A549 (cell line): Measurements from ENCODE around the gene TRIO. TPM values are rescaled to one million over a fixed set of nuclear protein-coding genes. Genes with fewer than 3 reads are reported as not detected.

ENCODE experiments used
- ATAC-seq, 2 experiments: fragments of 200-7000 bp in 1 of 2; fragments of >200 bp in 1 of 2; cut with Nextera tagmentation in 1 of 2; cut with Tn5 transposase in 1 of 2; 3 replicates each; pipeline versions ENCODE4 v1.8.0 to v1.9.1; 2018 to 2020; ENCODE audit warnings: mild to moderate bottlenecking in 1 of 2, moderate library complexity in 1 of 2
- CTCF ChIA-PET: fragments of 300-600 bp; sonication (Branson Sonifier 250); formaldehyde crosslinking; extraction: SDS; loops from one replicate; lab custom pipeline; 2021; ENCODE audit warnings: antibody characterized with exemption, inconsistent platforms; lab: Yijun Ruan, JAX
- POLR2A ChIA-PET: fragments of 350-600 bp; formaldehyde crosslinking; extraction: SDS; loops from one replicate; lab custom pipeline; 2021; ENCODE audit warnings: antibody characterized with exemption, inconsistent platforms; lab: Yijun Ruan, JAX
- DNase-seq, 2 experiments: peaks; one replicate each; pipeline versions ENCODE4 v3.0.0 to v3.0.0-alpha.2; 2011 to 2016; ENCODE audit warnings: low read depth in 1 of 2, low spot score in 1 of 2
- FAIRE-seq: peaks from 2 replicates; lab custom pipeline; 2011; peaks lifted over from hg19 to GRCh38; lab: Jason Lieb, UNC
- H3K27ac ChIP-seq, 2 experiments: fragments of >200 bp; sonication (Bioruptor Twin); formaldehyde crosslinking; 3 replicates each; pipeline ENCODE4 v1.5.1; 2016 to 2017
- H3K4me1 ChIP-seq: fragments of >200 bp; sonication (Bioruptor Twin); formaldehyde crosslinking; 3 replicates; pipeline ENCODE4 v1.6.1; 2016
- H3K4me2 ChIP-seq: fragments of >200 bp; sonication (Bioruptor Twin); formaldehyde crosslinking; 3 replicates; pipeline ENCODE4 v1.6.1; 2016
- H3K4me3 ChIP-seq: fragments of >200 bp; sonication (Bioruptor Twin); formaldehyde crosslinking; 3 replicates; pipeline ENCODE4 v1.5.1; 2016
- H3K9me3 ChIP-seq: fragments of >200 bp; sonication (Bioruptor Twin); formaldehyde crosslinking; 3 replicates; pipeline ENCODE4 v1.6.1; 2016
- BHLHE40 ChIP-seq: IDR thresholded peaks from 2 replicates; pipeline ENCODE4 v1.6.1; 2012; ENCODE audit warnings: low read depth, low read length, inconsistent platforms
- CBX2 ChIP-seq: fragments of 200-600 bp; sonication (generic); IDR thresholded peaks from 2 replicates; pipeline ENCODE4 v1.6.1; 2016; ENCODE audit warnings: low read depth, mild to moderate bottlenecking, borderline replicate concordance
- CBX8 ChIP-seq: fragments of 200-600 bp; sonication (generic); IDR thresholded peaks from 2 replicates; pipeline ENCODE4 v1.6.1; 2016
- CHD4 ChIP-seq: fragments of 200-600 bp; sonication (generic); IDR thresholded peaks from 2 replicates; pipeline ENCODE4 v1.6.1; 2016; ENCODE audit warnings: antibody characterized with exemption, mild to moderate bottlenecking, borderline replicate concordance
- ELK1 ChIP-seq: fragments of 150-350 bp; IDR thresholded peaks from 2 replicates; pipeline ENCODE4 v1.6.1; 2014; ENCODE audit warnings: low read depth, mild to moderate bottlenecking, low read length
- ESRRA ChIP-seq: fragments of 150-350 bp; IDR thresholded peaks from 2 replicates; pipeline ENCODE4 v1.6.1; 2014; ENCODE audit warnings: mild to moderate bottlenecking, low read length, borderline replicate concordance
- GATA3 ChIP-seq: IDR thresholded peaks from 2 replicates; pipeline ENCODE4 v1.6.1; 2012; ENCODE audit warnings: borderline replicate concordance
- HEYL ChIP-seq: fragments of 250-450 bp; sonication (Bioruptor Pico); IDR thresholded peaks from 2 replicates; pipeline ENCODE4 v1.8.0; 2021; ENCODE audit warnings: mild to moderate bottlenecking, moderate library complexity
- JUNB ChIP-seq: fragments of >200 bp; sonication (Bioruptor Twin); formaldehyde crosslinking; IDR thresholded peaks from 2 replicates; pipeline ENCODE4 v1.6.1; 2016
- KDM5A ChIP-seq: fragments of 200-600 bp; sonication (generic); IDR thresholded peaks from 2 replicates; pipeline ENCODE4 v1.6.1; 2016; ENCODE audit warnings: antibody characterized with exemption, mild to moderate bottlenecking
- MYC ChIP-seq: IDR thresholded peaks from 2 replicates; pipeline ENCODE4 v1.6.1; 2012; ENCODE audit warnings: mild to moderate bottlenecking, inconsistent platforms, low read length, improper control_type of control experiment, borderline replicate concordance
- POLR2AphosphoS2 ChIP-seq: conservative IDR thresholded peaks from 2 replicates; pipeline ENCODE4 v1.6.1; 2012; ENCODE audit warnings: low read length, improper control_type of control experiment, inconsistent platforms
- RAD21 ChIP-seq, 2 experiments: fragments of >200 bp in 1 of 2; sonication (Bioruptor Twin) in 1 of 2; formaldehyde crosslinking in 1 of 2; IDR thresholded peaks in 1 of 2; conservative IDR thresholded peaks in 1 of 2; 2 replicates in 1 of 2; 3 replicates in 1 of 2; pipeline ENCODE4 v1.6.1; 2012 to 2018; ENCODE audit warnings: inconsistent platforms in 1 of 2
- RCOR1 ChIP-seq: fragments of 150-350 bp; IDR thresholded peaks from 2 replicates; pipeline ENCODE4 v1.6.1; 2014; ENCODE audit warnings: antibody characterized with exemption, low read length, low read depth
- RFX5 ChIP-seq: fragments of 450-650 bp; IDR thresholded peaks from 2 replicates; pipeline ENCODE4 v1.7.1; 2014; ENCODE audit warnings: antibody characterized with exemption, mild to moderate bottlenecking, moderate library complexity
- TFCP2L1 ChIP-seq: fragments of 250-450 bp; sonication (Bioruptor Pico); IDR thresholded peaks from 2 replicates; pipeline ENCODE4 v1.5.0; 2021; ENCODE audit warnings: mild to moderate bottlenecking
- TP53 ChIP-seq: fragments of 250-450 bp; sonication (Bioruptor Pico); IDR thresholded peaks from 2 replicates; pipeline ENCODE4 v1.5.0; 2021; ENCODE audit warnings: mild to moderate bottlenecking, moderate library complexity
- WGBS: methylation state at CpG from one replicate; pipeline ENCODE4 v1.1.6; 2017; ENCODE audit errors: missing lambda C conversion rate; 5-methylcytosine and 5-hydroxymethylcytosine counted together
- polyA plus RNA-seq, 4 experiments: library from polyadenylated mRNA; depleted of rRNA in 3 of 4; stranded (reverse); fragments of >200 nt; fragmentation: RNase III in 1 of 4; extraction: RNeasy Plus Mini Kit Qiagen cat#74134 plus additional on column Dnase treatment in 1 of 4; gene quantifications; 2 replicates in 3 of 4; 3 replicates in 1 of 4; pipeline ENCODE4 v1.2.3, GENCODE V29; 2011 to 2017
- TF ChIP-seq, protein P1 (sequence below): fragments of 200-600 bp; sonication (generic); IDR thresholded peaks from 2 replicates; pipeline ENCODE4 v1.6.1; 2016; ENCODE audit warnings: antibody characterized with exemption, mild to moderate bottlenecking, moderate library complexity
- TF ChIP-seq, protein P2 (sequence below): IDR thresholded peaks from 2 replicates; pipeline ENCODE4 v1.6.1; 2012

Gene TRIO
- polyA plus RNA-seq, 2 of the 4 experiments (the other 2 are of a cell fraction): 47.5 to 79.0 TPM

GRCh38 chr5:14447958-14448911, 305.1 kb downstream of the TRIO start (continued):
- TF ChIP-seq, protein P1, sequence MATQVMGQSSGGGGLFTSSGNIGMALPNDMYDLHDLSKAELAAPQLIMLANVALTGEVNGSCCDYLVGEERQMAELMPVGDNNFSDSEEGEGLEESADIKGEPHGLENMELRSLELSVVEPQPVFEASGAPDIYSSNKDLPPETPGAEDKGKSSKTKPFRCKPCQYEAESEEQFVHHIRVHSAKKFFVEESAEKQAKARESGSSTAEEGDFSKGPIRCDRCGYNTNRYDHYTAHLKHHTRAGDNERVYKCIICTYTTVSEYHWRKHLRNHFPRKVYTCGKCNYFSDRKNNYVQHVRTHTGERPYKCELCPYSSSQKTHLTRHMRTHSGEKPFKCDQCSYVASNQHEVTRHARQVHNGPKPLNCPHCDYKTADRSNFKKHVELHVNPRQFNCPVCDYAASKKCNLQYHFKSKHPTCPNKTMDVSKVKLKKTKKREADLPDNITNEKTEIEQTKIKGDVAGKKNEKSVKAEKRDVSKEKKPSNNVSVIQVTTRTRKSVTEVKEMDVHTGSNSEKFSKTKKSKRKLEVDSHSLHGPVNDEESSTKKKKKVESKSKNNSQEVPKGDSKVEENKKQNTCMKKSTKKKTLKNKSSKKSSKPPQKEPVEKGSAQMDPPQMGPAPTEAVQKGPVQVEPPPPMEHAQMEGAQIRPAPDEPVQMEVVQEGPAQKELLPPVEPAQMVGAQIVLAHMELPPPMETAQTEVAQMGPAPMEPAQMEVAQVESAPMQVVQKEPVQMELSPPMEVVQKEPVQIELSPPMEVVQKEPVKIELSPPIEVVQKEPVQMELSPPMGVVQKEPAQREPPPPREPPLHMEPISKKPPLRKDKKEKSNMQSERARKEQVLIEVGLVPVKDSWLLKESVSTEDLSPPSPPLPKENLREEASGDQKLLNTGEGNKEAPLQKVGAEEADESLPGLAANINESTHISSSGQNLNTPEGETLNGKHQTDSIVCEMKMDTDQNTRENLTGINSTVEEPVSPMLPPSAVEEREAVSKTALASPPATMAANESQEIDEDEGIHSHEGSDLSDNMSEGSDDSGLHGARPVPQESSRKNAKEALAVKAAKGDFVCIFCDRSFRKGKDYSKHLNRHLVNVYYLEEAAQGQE: no peak
- no peak for TF ChIP-seq GATA3
- TF ChIP-seq, protein P2, sequence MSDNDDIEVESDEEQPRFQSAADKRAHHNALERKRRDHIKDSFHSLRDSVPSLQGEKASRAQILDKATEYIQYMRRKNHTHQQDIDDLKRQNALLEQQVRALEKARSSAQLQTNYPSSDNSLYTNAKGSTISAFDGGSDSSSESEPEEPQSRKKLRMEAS: no peak
- no peak for TF ChIP-seq BHLHE40
- no peak for TF ChIP-seq ELK1

- ATAC-seq: peak in 1 of 2 experiments; percentile 48; a peak in 2 of 6 replicates
- FAIRE-seq: no peak
- H3K4me1 ChIP-seq: peaks cover 10% of the 10 kb centered on the region; the same call in 2 of the 3 replicates
- no peak overlapping the region for H3K4me2 ChIP-seq
- no peak for DNase-seq
- TF ChIP-seq CHD4 (no peak), RFX5 (no peak), JUNB (no peak), RCOR1 (no peak), RAD21 (conservative IDR thresholded peaks at IDR 0.05 in 1 of 2, IDR thresholded peaks at IDR 0.05 in 1 of 2) (no peak), KDM5A (no peak), MYC (no peak), HEYL (CRISPR knock-in tag) (no peak), CBX2 (no peak), ESRRA (no peak), CBX8 (no peak), TFCP2L1 (CRISPR knock-in tag) (no peak), POLR2AphosphoS2 (no peak), GATA3 (no peak), TP53 (CRISPR knock-in tag) (no peak)
- H3K9me3 ChIP-seq: no peaks in the 10 kb centered on the region
- no peak overlapping the region for H3K27ac ChIP-seq
- H3K4me3 ChIP-seq: no peak overlapping the region
- ChIA-PET POLR2A (no interaction called here), CTCF (interaction anchor here (1.0 kb wide), 1 partner anchor 199 kb away, joined by 3 read pairs; no protein-coding TSS in a partner anchor)
- WGBS: 91% methylated on average over 16 of the region's 16 CpGs
Observed at GRCh38 chr5:14449052-14449661, 306.0 kb downstream of the TRIO start.
